Measurements from ENCODE around the gene SLC25A10. TPM values are rescaled to one million over a fixed set of nuclear protein-coding genes. Genes with fewer than 3 reads are reported as not detected.

SLC25A10 gene
- total and polyA plus RNA-seq, 10 of the 15 experiments (the other 5 are each of a cell fraction or from before 2014, with no cell fraction given) = 0.11 to 72.7 (median 22.3) TPM

- ATAC-seq (no peak), FAIRE-seq (no peak), DNase-seq (ENCODE audit: low read depth, low spot score) (no peak)
- ChIA-PET SMC1A (ENCODE audit: uncharacterized antibody, unreplicated experiment) (no interaction called here), RAD21 (ENCODE audit: unreplicated experiment) (no interaction called here), CTCF (interaction anchor here (0.6 kb wide), 1 partner anchor 97 kb away, joined by 3 read pairs; no protein-coding TSS in a partner anchor), POLR2A (no interaction called here)
- in situ Hi-C loops (cut with MboI) (no loop called here), intact Hi-C loops (cut with micrococcal nuclease; ENCODE audit: unreplicated experiment) (no loop called here)
- no peaks in the 10 kb centered on the region for H3K79me2 ChIP-seq (ENCODE audit: control insufficient read depth, insufficient read depth, low read length)
- H3K27ac ChIP-seq (ENCODE audit: control insufficient read depth, insufficient read depth) = no peak overlapping the region
- no peak overlapping the region for H3K9ac ChIP-seq (ENCODE audit: control insufficient read depth, insufficient read depth, low read length)
- H2AFZ ChIP-seq (ENCODE audit: control insufficient read depth, low read depth, low read length) = no peak overlapping the region
- no peaks in the 10 kb centered on the region for H3K9me3 ChIP-seq (replicated peaks; ENCODE audit: control insufficient read depth, insufficient read depth, low read length)
- H3K4me2 ChIP-seq (ENCODE audit: control insufficient read depth, insufficient read depth) = no peak overlapping the region
- no TSS peak for BruUV-seq (replicated peaks)
- H3K4me3 ChIP-seq = no peak overlapping the region
- no peaks in the 10 kb centered on the region for H4K20me1 ChIP-seq (ENCODE audit: control insufficient read depth, insufficient read depth)
- H3K36me3 ChIP-seq (ENCODE audit: control insufficient read depth in 2 of 2, insufficient read depth in 2 of 2, low read length in 1 of 2) = peaks cover 0 to 4% of the 10 kb centered on the region in 2 experiments; a peak in 2 of 4 replicates
- peak; percentile 16; the same call in 1 of the 2 replicates for TF ChIP-seq POLR2A (IDR thresholded peaks at IDR 0.05; ENCODE audit: low read depth, low read length)
- TF ChIP-seq SIN3A (IDR thresholded peaks at IDR 0.05; ENCODE audit: low read depth, low read length) = no peak
- no peak for TF ChIP-seq ZNF24 (IDR thresholded peaks at IDR 0.05)
- H3K27me3 ChIP-seq (replicated peaks in 1 of 2; ENCODE audit: control insufficient read depth in 2 of 2, insufficient read depth in 2 of 2, low read length in 1 of 2) = no peaks in the 10 kb centered on the region
- WGBS (ENCODE audit: insufficient coverage, insufficient replicate concordance, low lambda C conversion rate, missing lambda C conversion rate) = 87% methylated on average over 32 of the region's 33 CpGs
- no peaks in the 10 kb centered on the region; the same call in 1 of the 2 replicates for H3K4me1 ChIP-seq (ENCODE audit: control insufficient read depth, insufficient read depth, low read length)
These were observed 8.4 kb downstream of the SLC25A10 start for GRCh38 chr17:81720267-81721071.

- DNase-seq (ENCODE audit: low read depth, low spot score) (no peak), ATAC-seq (no peak), FAIRE-seq (no peak)
- no peaks in the 10 kb centered on the region for H3K9me3 ChIP-seq (replicated peaks; ENCODE audit: control insufficient read depth, insufficient read depth, low read length)
- no peak overlapping the region for H3K9ac ChIP-seq (ENCODE audit: control insufficient read depth, insufficient read depth, low read length)
- no peak overlapping the region for H3K4me3 ChIP-seq
- H4K20me1 ChIP-seq (ENCODE audit: control insufficient read depth, insufficient read depth) = no peaks in the 10 kb centered on the region
- WGBS (ENCODE audit: insufficient coverage, insufficient replicate concordance, low lambda C conversion rate, missing lambda C conversion rate) = 53% methylated on average over 9 of the region's 10 CpGs
- intact Hi-C loops (cut with micrococcal nuclease; ENCODE audit: unreplicated experiment) = no loop called here
- CTCF ChIA-PET = interaction anchor here (0.6 to 1.4 kb wide), 2 partner anchors 13 to 84 kb away, joined by 3 read pairs; no protein-coding TSS in a partner anchor
- SMC1A ChIA-PET (ENCODE audit: uncharacterized antibody, unreplicated experiment) = interaction anchor here (1.6 kb wide), 1 partner anchor 13 kb away, joined by 4 read pairs; no protein-coding TSS in a partner anchor
- no peak overlapping the region for H2AFZ ChIP-seq (ENCODE audit: control insufficient read depth, low read depth, low read length)
- H3K27me3 ChIP-seq (replicated peaks in 1 of 2; ENCODE audit: control insufficient read depth in 2 of 2, insufficient read depth in 2 of 2, low read length in 1 of 2) = no peaks in the 10 kb centered on the region
- POLR2A ChIA-PET = interaction anchor here (0.6 to 1.2 kb wide), 2 partner anchors 13 to 16 kb away, joined by 3 to 7 read pairs; no protein-coding TSS in a partner anchor
- TF ChIP-seq NFIC (IDR thresholded peaks at IDR 0.05; ENCODE audit: low read depth, low read length) (no peak), BACH1 (IDR thresholded peaks at IDR 0.05; ENCODE audit: borderline replicate concordance) (peak; percentile 52; the same call in 1 of the 2 replicates), EZH2 (IDR thresholded peaks at IDR 0.05; ENCODE audit: borderline replicate concordance, control insufficient read depth, low read depth, low read length) (no peak), BCLAF1 (IDR thresholded peaks at IDR 0.05) (no peak)
- no peak overlapping the region for H3K4me2 ChIP-seq (ENCODE audit: control insufficient read depth, insufficient read depth)
- RAD21 ChIA-PET (ENCODE audit: unreplicated experiment) = no interaction called here
- in situ Hi-C loops (cut with MboI) = no loop called here
- BruUV-seq (replicated peaks) = no TSS peak
- H3K36me3 ChIP-seq (ENCODE audit: control insufficient read depth in 2 of 2, insufficient read depth in 2 of 2, low read length in 1 of 2) = peaks cover 0 to 2% of the 10 kb centered on the region in 2 experiments; a peak in 2 of 4 replicates
- H3K27ac ChIP-seq (ENCODE audit: control insufficient read depth, insufficient read depth) = no peak overlapping the region
- H3K79me2 ChIP-seq (ENCODE audit: control insufficient read depth, insufficient read depth, low read length) = no peaks in the 10 kb centered on the region
- H3K4me1 ChIP-seq (ENCODE audit: control insufficient read depth, insufficient read depth, low read length) = no peaks in the 10 kb centered on the region; the same call in 1 of the 2 replicates
These were observed 10.4 kb downstream of the SLC25A10 start for GRCh38 chr17:81722184-81723120.

Data from GM12878 (cell line).